Ascending aorta (tissue), 2 donors: Measurements from ENCODE around the gene LIMK1. TPM values are rescaled to one million over a fixed set of nuclear protein-coding genes. Genes with fewer than 3 reads are reported as not detected.

Source experiments
- DNase-seq, 2 donors: peaks; one replicate each; pipeline ENCODE4 v3.0.0-alpha.2; 2019; ENCODE audit warnings: low spot score in 2 of 2
- H3K27ac ChIP-seq, 2 donors: fragments of 200-600 bp; sonication (generic); one replicate each; pipeline ENCODE4 v1.5.1; 2016 to 2017; ENCODE audit warnings: mild to moderate bottlenecking in 1 of 2
- H3K27me3 ChIP-seq: fragments of 200-600 bp; sonication (generic); one replicate; pipeline ENCODE4 v1.5.1; 2017
- H3K36me3 ChIP-seq, 2 donors: fragments of 200-600 bp; sonication (generic); one replicate each; pipeline ENCODE4 v1.5.1; 2016
- H3K4me1 ChIP-seq, 2 donors: fragments of 200-600 bp; sonication (generic); one replicate each; pipeline ENCODE4 v1.5.1; 2016 to 2017; ENCODE audit warnings: mild to moderate bottlenecking in 1 of 2
- H3K4me3 ChIP-seq, 2 donors: fragments of 200-600 bp; sonication (generic); one replicate each; pipeline ENCODE4 v1.5.1; 2016 to 2017; ENCODE audit warnings: mild to moderate bottlenecking in 1 of 2
- H3K9me3 ChIP-seq, 2 donors: fragments of 200-600 bp; sonication (generic); one replicate each; pipeline ENCODE4 v1.5.1; 2016
- intact Hi-C: fragments of 100-400 bp; cut with DNase I; formaldehyde crosslinking; loops from one replicate; pipeline ENCODE4 v1.15.1; 2023
- total RNA-seq: library from RNA; depleted of rRNA; stranded (reverse); fragments of >200 nt; gene quantifications from one replicate; pipeline ENCODE4 v1.1.0, GENCODE V29; 2016
- TF ChIP-seq, protein P1 (sequence below), 3 experiments: fragments of 200-600 bp in 2 of 3; fragments of 450-650 bp in 1 of 3; sonication (generic) in 2 of 3; IDR thresholded peaks; one replicate each; pipeline ENCODE4 v1.5.1; 2016 to 2019; ENCODE audit warnings: antibody characterized with exemption in 3 of 3, mild to moderate bottlenecking in 1 of 3, moderate library complexity in 1 of 3

Gene LIMK1
- total RNA-seq, 1 donor from 2014 or later, result 30.0 TPM

DNA sequence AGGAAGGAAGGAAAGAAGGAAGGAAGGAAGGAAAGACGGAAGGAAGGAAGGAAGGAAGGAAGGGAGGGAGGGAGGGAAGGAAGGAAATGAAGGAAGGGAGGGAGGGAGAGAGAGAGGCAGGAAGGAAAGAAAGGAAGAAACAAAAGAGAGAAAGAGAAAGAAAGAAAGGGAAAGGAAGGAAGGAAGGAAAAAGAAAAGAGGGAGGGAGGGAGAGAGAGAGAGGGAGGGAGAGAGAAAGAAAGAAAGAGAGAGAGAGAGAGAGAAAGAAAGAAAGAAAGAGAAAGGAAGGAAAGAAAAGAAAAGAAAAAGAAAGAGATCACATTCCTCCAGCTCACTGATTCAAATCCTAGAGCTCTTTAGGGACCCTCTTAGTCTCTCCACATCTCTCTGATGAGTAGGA lies 31.0 kb upstream of the LIMK1 start:
- Histone ChIP-seq H3K27me3 (no peaks in the 10 kb centered on the region), H3K27ac (peak overlapping the region; percentile 5 to 49), H3K4me1 (peaks cover 0 to 22% of the 10 kb centered on the region in 2 donors), H3K4me3 (no peak overlapping the region), H3K9me3 (no peaks in the 10 kb centered on the region), H3K36me3 (peaks cover 98 to 100% of the 10 kb centered on the region in 2 donors)
- no peak for DNase-seq
- intact Hi-C loops, result no loop called here
- TF ChIP-seq, protein P1, sequence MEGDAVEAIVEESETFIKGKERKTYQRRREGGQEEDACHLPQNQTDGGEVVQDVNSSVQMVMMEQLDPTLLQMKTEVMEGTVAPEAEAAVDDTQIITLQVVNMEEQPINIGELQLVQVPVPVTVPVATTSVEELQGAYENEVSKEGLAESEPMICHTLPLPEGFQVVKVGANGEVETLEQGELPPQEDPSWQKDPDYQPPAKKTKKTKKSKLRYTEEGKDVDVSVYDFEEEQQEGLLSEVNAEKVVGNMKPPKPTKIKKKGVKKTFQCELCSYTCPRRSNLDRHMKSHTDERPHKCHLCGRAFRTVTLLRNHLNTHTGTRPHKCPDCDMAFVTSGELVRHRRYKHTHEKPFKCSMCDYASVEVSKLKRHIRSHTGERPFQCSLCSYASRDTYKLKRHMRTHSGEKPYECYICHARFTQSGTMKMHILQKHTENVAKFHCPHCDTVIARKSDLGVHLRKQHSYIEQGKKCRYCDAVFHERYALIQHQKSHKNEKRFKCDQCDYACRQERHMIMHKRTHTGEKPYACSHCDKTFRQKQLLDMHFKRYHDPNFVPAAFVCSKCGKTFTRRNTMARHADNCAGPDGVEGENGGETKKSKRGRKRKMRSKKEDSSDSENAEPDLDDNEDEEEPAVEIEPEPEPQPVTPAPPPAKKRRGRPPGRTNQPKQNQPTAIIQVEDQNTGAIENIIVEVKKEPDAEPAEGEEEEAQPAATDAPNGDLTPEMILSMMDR (IDR thresholded peaks at IDR 0.05), result no peak

DNA sequence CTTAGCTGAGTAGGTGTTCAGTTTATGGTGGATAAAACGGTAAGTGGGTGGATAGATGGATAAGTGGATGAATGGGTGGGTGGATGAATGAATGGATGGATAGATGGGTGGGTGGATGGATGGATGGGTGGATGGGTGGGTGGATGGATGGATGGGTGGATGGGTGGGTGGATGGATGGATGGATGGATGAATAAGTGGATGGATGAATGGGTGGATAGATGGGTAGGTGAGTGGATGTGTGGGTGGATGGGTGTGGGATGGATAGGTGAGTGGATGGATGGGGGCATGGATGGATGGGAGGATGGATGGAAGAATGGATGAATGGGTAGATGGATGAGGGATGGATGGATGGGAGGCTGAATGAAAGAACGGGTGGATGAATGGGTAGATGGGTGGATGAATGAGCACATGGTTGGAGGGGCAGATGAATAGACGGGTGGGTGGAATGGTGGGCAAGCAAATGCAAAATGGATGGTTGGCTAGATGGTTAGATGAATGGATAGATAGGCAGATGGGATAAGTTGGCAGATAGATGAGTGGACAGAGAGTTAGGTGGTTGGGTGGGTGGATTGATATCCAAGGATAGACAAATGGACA lies 29.9 kb upstream of the LIMK1 start:
- no peak for DNase-seq
- no peaks in the 10 kb centered on the region for H3K9me3 ChIP-seq
- TF ChIP-seq, protein P1 (IDR thresholded peaks at IDR 0.05), result no peak
- H3K27me3 ChIP-seq, result no peaks in the 10 kb centered on the region
- H3K36me3 ChIP-seq, result peaks cover 96 to 100% of the 10 kb centered on the region in 2 donors
- peaks cover 0 to 22% of the 10 kb centered on the region in 2 donors for H3K4me1 ChIP-seq
- H3K27ac ChIP-seq, result peak overlapping the region in 1 of 2 donors; percentile 49
- H3K4me3 ChIP-seq, result no peak overlapping the region
- intact Hi-C loops, result loop anchor here (2.0 kb wide), 1 partner anchor 15 kb away; no protein-coding TSS in a partner anchor

DNA sequence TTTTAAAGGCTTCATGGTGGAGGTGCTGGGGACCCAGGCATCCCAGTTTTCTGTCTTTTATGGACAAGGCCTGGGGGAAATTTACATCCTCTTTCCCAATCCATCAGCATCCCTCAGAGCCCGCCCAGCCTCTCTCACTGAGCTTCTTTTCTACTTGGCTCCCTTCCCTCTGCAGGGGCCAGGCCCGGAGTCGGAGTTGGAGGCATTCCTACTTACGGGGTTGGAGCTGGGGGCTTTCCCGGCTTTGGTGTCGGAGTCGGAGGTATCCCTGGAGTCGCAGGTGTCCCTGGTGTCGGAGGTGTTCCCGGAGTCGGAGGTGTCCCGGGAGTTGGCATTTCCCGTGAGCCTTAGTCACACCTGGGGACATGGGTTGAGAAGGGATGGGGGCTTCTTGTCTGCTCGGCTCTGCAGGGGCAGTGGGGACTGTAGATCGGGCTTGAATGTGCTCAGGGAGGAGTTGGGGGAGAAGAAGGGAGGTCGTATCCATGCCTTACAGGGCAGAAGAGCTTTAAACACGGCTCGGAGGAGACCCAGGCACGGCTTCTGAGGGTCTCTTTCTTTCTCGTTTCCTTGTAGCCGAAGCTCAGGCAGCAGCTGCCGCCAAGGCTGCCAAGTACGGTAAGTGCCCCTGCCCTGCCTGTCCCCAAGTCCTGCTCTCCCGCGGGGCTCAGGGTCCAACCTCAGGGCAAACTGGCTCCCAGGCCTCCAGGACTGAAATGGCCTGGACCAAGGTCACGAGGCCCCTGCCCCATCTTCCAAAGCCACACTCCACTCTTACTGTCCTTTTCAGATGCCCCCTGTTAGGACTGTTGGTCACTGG lies 27.3 kb upstream of the LIMK1 start:
- Histone ChIP-seq H3K36me3 (peaks cover 94 to 100% of the 10 kb centered on the region in 2 donors), H3K27ac (peak overlapping the region; percentile 65 to 81), H3K4me3 (no peak overlapping the region), H3K9me3 (no peaks in the 10 kb centered on the region), H3K4me1 (peaks cover 5 to 32% of the 10 kb centered on the region in 2 donors), H3K27me3 (no peaks in the 10 kb centered on the region)
- TF ChIP-seq, protein P1 (IDR thresholded peaks at IDR 0.05), result no peak
- peak in 1 of 2 donors; percentile 63 for DNase-seq
- intact Hi-C loops, result no loop called here

DNA sequence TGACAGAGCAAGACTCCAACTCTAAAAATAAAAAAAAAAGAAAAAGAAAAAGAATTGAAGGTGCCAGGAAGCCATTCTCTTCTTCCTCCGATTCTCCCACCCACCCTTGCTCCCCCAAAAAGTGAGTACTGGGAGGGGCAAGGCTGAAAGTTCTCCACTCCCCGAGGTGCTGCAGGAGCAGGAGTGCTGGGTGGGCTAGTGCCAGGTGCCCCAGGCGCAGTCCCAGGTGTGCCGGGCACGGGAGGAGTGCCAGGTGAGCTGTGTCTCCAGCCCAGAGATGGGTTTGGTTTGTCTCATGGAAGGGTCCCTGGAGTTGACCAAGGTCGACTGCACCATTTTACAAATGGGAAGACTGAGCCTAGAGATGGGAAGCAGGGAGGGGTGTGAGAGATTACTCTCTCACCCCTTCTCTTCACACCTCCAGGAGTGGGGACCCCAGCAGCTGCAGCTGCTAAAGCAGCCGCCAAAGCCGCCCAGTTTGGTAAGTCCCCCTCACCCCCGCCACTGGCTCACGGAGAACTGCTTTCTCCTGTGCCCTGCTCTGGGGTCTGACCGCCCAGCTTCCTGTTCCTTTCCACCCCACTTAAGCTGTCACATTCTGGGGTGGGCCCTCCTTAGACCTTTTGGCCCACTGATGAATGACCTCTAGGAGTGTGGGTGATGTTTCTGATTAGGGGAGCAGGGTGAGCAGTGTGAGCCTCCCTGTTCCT lies 26.2 kb upstream of the LIMK1 start:
- peaks cover 87 to 94% of the 10 kb centered on the region in 2 donors for H3K36me3 ChIP-seq
- DNase-seq, result peak in 1 of 2 donors; percentile 62
- intact Hi-C loops, result no loop called here
- peaks cover 5 to 34% of the 10 kb centered on the region in 2 donors for H3K4me1 ChIP-seq
- peak overlapping the region; percentile 65 to 81 for H3K27ac ChIP-seq
- no peaks in the 10 kb centered on the region for H3K9me3 ChIP-seq
- no peak overlapping the region for H3K4me3 ChIP-seq
- no peaks in the 10 kb centered on the region for H3K27me3 ChIP-seq
- TF ChIP-seq, protein P1 (IDR thresholded peaks at IDR 0.05), result no peak

DNA sequence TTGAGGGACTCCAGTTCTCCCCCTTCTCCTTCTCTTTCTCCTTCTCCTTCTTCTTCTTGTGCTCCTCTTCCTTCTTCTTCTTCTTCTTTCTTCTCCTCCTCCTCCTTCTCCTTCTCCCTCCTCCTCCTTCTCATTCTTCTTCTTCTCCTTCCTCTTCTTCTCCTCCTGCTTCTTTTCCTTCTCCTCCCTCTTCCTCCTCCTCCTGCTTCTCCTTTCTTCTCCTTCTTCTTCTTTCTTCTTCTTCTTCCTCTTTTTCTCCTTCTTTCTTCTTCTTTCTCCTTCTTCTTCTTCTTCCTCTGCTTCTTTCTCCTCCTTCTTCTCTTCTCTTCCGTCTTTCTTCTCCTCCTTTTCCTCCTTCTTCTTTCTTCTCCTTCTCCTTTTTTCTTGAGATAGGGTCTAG lies 25.6 kb upstream of the LIMK1 start:
- peaks cover 87 to 94% of the 10 kb centered on the region in 2 donors for H3K36me3 ChIP-seq
- H3K4me3 ChIP-seq, result no peak overlapping the region
- H3K27ac ChIP-seq, result peak overlapping the region; percentile 65 to 81
- TF ChIP-seq, protein P1 (IDR thresholded peaks at IDR 0.05), result no peak
- DNase-seq, result no peak
- no peaks in the 10 kb centered on the region for H3K9me3 ChIP-seq
- intact Hi-C loops, result no loop called here
- no peaks in the 10 kb centered on the region for H3K27me3 ChIP-seq
- peaks cover 5 to 34% of the 10 kb centered on the region in 2 donors for H3K4me1 ChIP-seq
